ENCODE data around the gene MYEOV. TPM values are rescaled to one million over a fixed set of nuclear protein-coding genes. Genes with fewer than 3 reads are reported as not detected.

Gene MYEOV
- total RNA-seq, 4 donors from 2014 or later: not detected

DNA sequence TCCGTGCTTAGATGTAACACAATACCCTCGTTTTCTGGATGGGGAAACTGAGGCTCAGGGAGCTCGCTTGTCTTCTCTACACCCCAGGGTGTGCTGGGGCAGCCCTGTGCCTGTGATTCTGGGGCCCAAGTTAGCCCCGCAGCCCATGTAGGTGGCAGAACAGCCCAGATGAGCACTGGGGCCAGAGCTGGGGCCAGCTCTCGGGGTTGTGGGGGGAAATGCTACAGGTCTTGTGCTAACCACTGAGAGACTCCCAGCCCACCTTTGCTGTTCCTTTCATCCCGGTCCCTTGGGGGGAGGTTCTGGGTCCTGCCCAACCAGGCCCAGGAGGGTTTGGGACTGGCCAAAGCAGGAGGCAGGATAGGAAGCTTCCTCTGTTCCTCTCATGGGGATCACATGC is 13.5 kb downstream of the MYEOV start:
- 50 to 100% methylated on average over 1 to 3 of the region's 6 CpGs for WGBS, 2 donors (ENCODE audit: low coverage in 1 of 2)
- Histone ChIP-seq H3K4me3 (no peak overlapping the region), H3K27me3 (no peaks in the 10 kb centered on the region), H3K27ac (no peak overlapping the region), H3K36me3 (no peaks in the 10 kb centered on the region), H3K4me1 (peaks cover 0 to 8% (median 2%) of the 10 kb centered on the region in 3 donors), H3K9me3 (no peaks in the 10 kb centered on the region)
- no peak for ATAC-seq
- no peak for TF ChIP-seq POLR2A (IDR thresholded peaks at IDR 0.05)
- no peak for TF ChIP-seq POLR2AphosphoS5 (IDR thresholded peaks at IDR 0.05)
- TF ChIP-seq, protein P1, sequence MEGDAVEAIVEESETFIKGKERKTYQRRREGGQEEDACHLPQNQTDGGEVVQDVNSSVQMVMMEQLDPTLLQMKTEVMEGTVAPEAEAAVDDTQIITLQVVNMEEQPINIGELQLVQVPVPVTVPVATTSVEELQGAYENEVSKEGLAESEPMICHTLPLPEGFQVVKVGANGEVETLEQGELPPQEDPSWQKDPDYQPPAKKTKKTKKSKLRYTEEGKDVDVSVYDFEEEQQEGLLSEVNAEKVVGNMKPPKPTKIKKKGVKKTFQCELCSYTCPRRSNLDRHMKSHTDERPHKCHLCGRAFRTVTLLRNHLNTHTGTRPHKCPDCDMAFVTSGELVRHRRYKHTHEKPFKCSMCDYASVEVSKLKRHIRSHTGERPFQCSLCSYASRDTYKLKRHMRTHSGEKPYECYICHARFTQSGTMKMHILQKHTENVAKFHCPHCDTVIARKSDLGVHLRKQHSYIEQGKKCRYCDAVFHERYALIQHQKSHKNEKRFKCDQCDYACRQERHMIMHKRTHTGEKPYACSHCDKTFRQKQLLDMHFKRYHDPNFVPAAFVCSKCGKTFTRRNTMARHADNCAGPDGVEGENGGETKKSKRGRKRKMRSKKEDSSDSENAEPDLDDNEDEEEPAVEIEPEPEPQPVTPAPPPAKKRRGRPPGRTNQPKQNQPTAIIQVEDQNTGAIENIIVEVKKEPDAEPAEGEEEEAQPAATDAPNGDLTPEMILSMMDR (IDR thresholded peaks at IDR 0.05): no peak
- TF ChIP-seq EP300 (IDR thresholded peaks at IDR 0.05): no peak

DNA sequence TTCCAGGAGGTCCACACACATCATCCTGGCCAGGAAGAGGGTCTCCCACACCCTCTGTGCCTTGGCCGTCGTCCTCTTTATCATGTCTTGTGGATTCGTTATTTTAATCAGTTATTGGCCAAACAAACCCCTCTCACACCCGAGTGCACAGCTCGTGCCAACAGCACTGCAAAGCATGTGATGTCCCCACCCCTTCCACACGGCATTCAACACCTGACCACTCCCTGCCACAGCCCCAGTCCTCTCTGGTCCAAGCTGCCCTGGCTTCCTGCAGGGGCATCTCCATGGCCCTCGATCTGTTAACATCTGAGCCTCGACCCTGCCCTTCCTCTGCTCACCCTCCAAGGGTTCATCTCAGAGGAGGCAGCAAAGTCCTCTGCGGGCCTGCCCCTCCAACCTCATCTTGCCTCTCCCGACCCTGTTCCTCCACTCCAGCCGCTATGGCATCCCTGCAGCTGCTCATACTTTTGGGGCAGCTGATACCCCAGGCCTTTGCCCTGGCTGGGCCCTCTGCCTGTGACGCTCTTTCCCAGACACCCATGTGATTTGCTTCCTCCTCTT is 14.0 kb downstream of the MYEOV start:
- TF ChIP-seq EP300 (IDR thresholded peaks at IDR 0.05) (no peak), POLR2A (IDR thresholded peaks at IDR 0.05) (no peak), POLR2AphosphoS5 (IDR thresholded peaks at IDR 0.05) (no peak)
- TF ChIP-seq, protein P1 (IDR thresholded peaks at IDR 0.05): no peak
- Histone ChIP-seq H3K4me1 (peaks cover 0 to 11% (median 3%) of the 10 kb centered on the region in 3 donors), H3K36me3 (no peaks in the 10 kb centered on the region), H3K27ac (no peak overlapping the region), H3K27me3 (peaks cover 1% of the 10 kb centered on the region), H3K9me3 (no peaks in the 10 kb centered on the region), H3K4me3 (no peak overlapping the region)
- ATAC-seq: no peak
- WGBS, 2 donors (ENCODE audit: low coverage in 1 of 2): 82 to 84% methylated on average over 3 to 12 of the region's 12 CpGs

DNA sequence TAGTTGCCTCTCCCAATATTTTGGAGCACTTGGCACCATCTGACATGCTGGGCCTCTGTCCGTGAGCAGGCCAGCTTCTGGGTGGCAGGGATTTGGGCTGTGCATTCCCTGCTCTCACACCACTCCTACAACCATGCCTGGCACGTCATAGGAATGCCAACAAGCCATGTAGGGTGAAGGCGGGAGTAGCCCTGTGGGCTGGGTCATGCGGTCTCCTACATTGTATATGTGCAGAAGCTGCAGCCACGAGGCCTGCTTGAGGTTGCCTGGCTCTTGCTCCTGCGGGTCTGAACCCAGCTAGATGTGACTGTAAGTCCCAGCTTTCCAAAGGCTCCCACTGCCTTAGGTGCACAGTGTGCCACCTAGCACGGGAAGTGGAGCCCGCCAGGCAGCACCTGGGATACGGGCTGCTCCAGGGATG is 14.5 kb downstream of the MYEOV start:
- Histone ChIP-seq H3K27me3 (peaks cover 5% of the 10 kb centered on the region), H3K27ac (no peak overlapping the region), H3K4me3 (no peak overlapping the region), H3K9me3 (no peaks in the 10 kb centered on the region), H3K36me3 (no peaks in the 10 kb centered on the region), H3K4me1 (peaks cover 0 to 15% (median 5%) of the 10 kb centered on the region in 3 donors)
- no CpG with 5 or more reads among the region's 9 CpGs for WGBS, 2 donors (ENCODE audit: low coverage in 1 of 2)
- no peak for ATAC-seq
- TF ChIP-seq, protein P1 (IDR thresholded peaks at IDR 0.05): no peak
- no peak for TF ChIP-seq EP300 (IDR thresholded peaks at IDR 0.05)
- no peak for TF ChIP-seq POLR2A (IDR thresholded peaks at IDR 0.05)
- TF ChIP-seq POLR2AphosphoS5 (IDR thresholded peaks at IDR 0.05): no peak

DNA sequence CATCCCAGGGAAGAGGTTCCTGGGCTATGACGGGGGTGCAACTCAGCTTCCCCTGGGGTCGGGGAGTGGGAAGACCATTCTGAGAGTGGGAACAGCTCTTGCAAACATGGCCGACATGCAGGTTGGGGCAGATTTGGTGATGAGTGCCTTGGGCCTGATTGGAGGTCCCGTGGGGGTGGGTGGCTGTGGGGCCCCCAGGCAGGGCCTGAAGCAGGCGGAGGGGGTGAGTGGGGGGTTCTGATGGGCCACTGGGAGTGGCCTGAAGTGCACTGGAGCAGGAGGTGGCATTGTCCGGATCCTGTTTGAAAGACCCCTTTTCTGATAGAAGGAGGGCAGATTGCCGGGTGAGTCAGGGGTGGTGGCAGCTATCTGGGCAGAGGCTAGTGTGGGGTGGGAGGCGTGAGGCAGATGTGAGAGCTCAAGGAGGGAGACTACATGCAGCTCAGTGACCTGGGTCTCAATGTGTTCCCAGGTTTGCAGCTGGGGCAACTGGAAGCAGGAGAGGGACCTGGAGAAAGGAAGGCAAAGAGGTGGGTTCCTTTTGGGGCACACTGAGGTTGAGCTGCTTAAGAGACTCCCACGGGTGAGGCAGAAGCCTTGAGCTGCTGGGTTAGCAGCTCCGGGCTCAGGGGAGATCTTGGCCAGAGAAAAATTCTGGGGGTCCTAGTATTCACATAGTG is 15.1 kb downstream of the MYEOV start:
- peaks cover 5% of the 10 kb centered on the region for H3K27me3 ChIP-seq

More for the DNA sequence above, 15.1 kb downstream of the MYEOV start:
- Histone ChIP-seq H3K4me1 (peaks cover 0 to 15% (median 5%) of the 10 kb centered on the region in 3 donors), H3K9me3 (no peaks in the 10 kb centered on the region), H3K36me3 (no peaks in the 10 kb centered on the region), H3K27ac (no peak overlapping the region), H3K4me3 (no peak overlapping the region)
- no peak for ATAC-seq
- WGBS, 2 donors (ENCODE audit: low coverage in 1 of 2): 93 to 95% methylated on average over 3 to 4 of the region's 10 CpGs
- TF ChIP-seq POLR2A (IDR thresholded peaks at IDR 0.05) (no peak), EP300 (IDR thresholded peaks at IDR 0.05) (no peak), POLR2AphosphoS5 (IDR thresholded peaks at IDR 0.05) (no peak)
- TF ChIP-seq, protein P1 (IDR thresholded peaks at IDR 0.05): no peak
